Stimulated activated CD4-positive, alpha-beta T cell treated with anti-CD3 and anti-CD28 coated beads, Interleukin-1b, Interleukin-23, amount 100 ng/mL, for 4 hours (primary cell): ENCODE data around the gene SENP8.

Source experiments
- DNase-seq, 2 donors: peaks; one replicate each; pipeline ENCODE4 v3.0.0-alpha.2; 2020; ENCODE audit warnings: low read depth in 2 of 2

The SENP8 gene

GRCh38 chr15:72113347-72114031 is 4.7 kb upstream of the SENP8 start:
- no peak for DNase-seq

- DNase-seq: peak in 1 of 2 donors; percentile 5
Measured at GRCh38 chr15:72116731-72117485, 1.3 kb upstream of the SENP8 start.

- peak; percentile 24 to 61 for DNase-seq
Measured at GRCh38 chr15:72117486-72118016, 652 bp upstream of the SENP8 start.

GRCh38 chr15:72124218-72124617 is 6.0 kb downstream of the SENP8 start:
- DNase-seq: no peak

GRCh38 chr15:72127724-72128322 is 9.6 kb downstream of the SENP8 start:
- no peak for DNase-seq

GRCh38 chr15:72128359-72128758 is 10.2 kb downstream of the SENP8 start:
- DNase-seq: no peak

- DNase-seq: no peak
Measured at GRCh38 chr15:72130272-72130671, 12.1 kb downstream of the SENP8 start.

GRCh38 chr15:72131922-72132321 is 13.7 kb downstream of the SENP8 start:
- DNase-seq: no peak

GRCh38 chr15:72133211-72133610 is 15.0 kb downstream of the SENP8 start:
- DNase-seq: no peak

GRCh38 chr15:72135719-72136118 is 17.5 kb downstream of the SENP8 start:
- no peak for DNase-seq

- no peak for DNase-seq
Measured at GRCh38 chr15:72136170-72137051, 18.2 kb downstream of the SENP8 start.

GRCh38 chr15:72139667-72140066 is 21.5 kb downstream of the SENP8 start:
- DNase-seq: no peak

GRCh38 chr15:72140088-72140487 is 21.9 kb downstream of the SENP8 start:
- no peak for DNase-seq

- no peak for DNase-seq
Measured at GRCh38 chr15:72141171-72142084, 23.2 kb downstream of the SENP8 start.

GRCh38 chr15:72146221-72146620 is 28.0 kb downstream of the SENP8 start:
- no peak for DNase-seq

GRCh38 chr15:72146934-72147333 is 28.7 kb downstream of the SENP8 start:
- no peak for DNase-seq

GRCh38 chr15:72147418-72147817 is 29.2 kb downstream of the SENP8 start:
- DNase-seq: no peak

GRCh38 chr15:72153269-72154000 is 35.2 kb downstream of the SENP8 start:
- DNase-seq: no peak

- no peak for DNase-seq
Measured at GRCh38 chr15:72154316-72154715, 36.1 kb downstream of the SENP8 start.
